ENCODE results near the gene PGAP6.
"Not testable (repeated sequence)": the region's sequence is repeated elsewhere in the genome, so short reads cannot be mapped to it uniquely, and the experiment has no call there.

PGAP6 gene

DNA sequence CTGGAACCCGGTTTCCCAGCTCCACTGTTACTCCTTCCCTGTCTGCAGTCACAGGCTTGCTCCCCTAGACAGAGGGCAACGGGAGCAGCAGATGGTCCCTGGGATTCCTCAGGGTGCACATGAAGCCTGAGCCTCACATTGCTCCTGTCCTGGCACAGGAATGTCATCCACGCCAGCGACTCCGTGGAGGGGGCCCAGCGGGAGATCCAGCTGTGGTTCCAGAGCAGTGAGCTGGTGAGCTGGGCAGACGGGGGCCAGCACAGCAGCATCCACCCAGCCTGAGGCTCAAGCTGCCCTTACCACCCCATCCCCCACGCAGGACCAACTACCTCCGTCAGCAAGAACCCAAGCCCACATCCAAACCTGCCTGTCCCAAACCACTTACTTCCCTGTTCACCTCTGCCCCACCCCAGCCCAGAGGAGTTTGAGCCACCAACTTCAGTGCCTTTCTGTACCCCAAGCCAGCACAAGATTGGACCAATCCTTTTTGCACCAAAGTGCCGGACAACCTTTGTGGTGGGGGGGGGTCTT, 18.3 kb upstream of the PGAP6 start:
- no peak for DNase-seq

DNA sequence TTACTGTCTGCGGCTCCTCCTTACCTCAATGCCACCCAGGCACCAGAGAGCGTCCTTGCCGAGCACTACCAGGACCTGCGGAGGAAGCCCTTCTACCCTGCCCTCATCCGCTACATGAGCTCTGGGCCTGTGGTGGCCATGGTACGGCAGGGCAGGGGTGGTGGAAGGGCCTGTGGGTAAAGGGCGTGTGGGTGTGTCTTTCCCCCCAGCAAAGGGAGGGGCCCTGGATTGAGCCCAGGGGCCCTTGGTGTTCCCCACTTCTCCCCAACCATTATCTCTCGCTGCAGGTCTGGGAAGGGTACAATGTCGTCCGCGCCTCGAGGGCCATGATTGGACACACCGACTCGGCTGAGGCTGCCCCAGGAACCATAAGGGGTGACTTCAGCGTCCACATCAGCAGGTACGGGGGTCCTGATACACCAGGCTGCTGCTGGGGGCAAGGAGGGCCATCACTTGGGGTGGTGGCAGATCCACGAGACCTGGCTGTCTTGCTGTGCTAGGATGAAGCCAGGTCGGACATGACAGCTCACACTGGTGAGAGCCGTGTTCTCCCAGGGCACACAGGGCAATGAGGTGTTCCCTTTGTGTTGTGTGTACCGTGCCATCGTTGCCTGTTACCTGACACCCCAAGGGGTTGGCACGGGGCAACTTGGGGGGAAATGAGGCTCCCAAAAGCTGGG, 17.7 kb upstream of the PGAP6 start:
- DNase-seq, result no peak

DNA sequence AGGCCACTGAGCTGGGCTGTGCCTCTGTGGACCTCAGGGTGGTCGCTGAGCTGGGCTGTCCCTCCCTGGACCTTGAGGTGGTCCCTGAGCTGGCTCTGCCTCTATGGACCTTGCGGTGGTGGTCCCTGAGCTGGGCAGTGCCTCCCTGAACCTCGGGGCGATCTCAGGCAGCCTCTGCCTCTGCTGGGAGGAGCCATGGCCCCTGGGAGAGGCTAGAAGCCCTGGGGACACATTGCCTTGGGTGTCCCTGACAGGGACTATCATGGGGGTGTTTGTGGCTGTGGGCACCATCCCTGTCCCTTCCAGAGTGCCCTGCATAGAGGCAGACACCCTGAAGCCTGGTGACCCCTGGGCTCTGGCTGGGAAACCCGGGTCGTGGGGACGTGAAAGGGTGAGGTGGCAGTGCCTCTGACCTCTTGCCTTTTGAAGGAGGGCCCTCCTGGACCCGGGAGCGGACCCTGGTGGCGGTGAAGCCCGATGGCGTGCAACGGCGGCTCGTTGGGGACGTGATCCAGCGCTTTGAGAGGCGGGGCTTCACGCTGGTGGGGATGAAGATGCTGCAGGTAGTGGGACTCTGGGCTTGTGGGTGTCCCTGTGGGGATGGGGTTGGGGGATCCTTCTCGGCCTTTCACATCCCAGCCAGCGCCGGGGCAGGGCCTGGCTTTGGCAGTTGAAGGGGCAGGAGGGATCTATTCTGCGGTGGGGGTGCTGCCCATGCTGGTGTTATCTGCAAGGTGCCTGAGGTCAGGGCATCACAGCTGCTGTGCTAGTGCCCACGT, 17.0 kb upstream of the PGAP6 start:
- DNase-seq, result no peak

DNA sequence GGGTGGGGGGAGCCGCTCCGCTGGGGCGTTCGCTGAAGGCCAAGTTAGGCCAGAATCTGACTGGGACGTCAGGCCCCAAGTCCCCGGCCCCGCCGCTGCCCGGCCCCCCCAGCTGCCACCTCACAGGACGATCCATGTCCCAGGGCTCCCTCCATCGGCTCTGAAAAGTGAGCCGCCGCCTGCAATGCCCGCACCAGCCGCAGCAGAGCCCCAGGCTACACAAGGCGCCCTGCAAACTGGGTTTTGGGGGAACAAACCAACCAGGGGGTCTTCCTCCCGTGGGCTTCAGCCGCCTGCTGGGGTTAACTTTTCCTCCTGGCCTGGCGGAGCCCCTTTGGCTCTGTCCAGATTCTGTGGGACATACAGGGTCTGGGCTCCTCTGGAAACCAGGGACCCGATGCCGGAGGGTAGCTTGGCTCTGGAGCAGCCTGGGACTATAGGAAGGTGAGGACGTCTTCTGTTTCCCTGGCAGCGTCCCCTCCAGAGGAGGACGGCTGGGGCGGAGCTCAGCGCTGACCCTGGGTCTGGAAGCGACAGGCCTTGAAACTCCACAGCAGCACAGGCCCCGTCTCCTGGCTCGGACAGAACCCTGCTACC, 16.1 kb upstream of the PGAP6 start:
- peak; percentile 74 for DNase-seq

DNA sequence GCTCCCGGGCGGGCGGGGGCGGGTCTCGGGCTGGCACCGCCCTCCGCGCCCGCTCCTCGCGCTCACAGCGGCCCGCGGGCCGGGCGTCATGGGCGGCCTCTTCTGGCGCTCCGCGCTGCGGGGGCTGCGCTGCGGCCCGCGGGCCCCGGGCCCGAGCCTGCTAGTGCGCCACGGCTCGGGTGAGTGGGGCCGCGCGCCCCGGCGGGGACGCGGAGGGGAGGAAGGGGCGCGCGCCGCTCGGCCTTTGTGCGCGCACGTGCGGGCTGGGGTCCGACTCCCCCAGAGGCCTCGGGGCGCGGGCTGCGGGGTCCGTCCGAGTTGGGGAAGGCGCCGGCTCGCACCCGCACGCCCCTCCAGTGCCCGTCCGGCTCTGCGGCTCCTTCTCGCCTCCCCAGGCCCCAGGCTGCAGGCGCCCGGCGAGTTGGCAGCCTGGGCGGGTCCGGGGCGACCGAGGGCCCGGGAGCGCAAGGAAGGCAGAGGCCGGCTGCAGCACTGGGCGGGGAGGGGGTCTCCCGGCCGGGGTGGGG, 15.4 kb upstream of the PGAP6 start, which contains the start of gene NME4:
Gene NME4 (plus strand): TSS at position 65 of the 527 bp plus-strand sequence. CDS start 24 bp downstream, at position 89.
- DNase-seq, result peak; percentile 19

DNA sequence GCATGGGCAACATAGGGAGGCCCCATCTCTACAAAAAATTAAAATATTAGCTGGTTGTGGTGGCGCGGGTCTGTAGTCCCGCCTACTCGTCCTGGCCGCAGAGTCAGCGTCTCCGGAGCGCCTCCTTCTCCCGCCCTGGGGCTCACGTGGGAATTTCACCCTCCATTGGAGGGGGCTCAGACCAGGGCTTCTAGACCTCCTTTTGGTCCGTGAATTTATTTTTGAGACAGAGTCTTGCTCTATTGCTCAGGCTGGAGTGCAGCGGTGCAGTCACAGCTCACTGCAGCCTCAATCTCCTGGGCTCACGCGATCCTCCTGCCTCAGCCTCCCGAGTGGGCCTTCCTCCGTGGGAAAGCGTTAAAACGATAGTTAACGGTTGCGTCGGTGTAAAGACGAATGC, 14.8 kb upstream of the PGAP6 start:
- DNase-seq, result peak; percentile 54

DNA sequence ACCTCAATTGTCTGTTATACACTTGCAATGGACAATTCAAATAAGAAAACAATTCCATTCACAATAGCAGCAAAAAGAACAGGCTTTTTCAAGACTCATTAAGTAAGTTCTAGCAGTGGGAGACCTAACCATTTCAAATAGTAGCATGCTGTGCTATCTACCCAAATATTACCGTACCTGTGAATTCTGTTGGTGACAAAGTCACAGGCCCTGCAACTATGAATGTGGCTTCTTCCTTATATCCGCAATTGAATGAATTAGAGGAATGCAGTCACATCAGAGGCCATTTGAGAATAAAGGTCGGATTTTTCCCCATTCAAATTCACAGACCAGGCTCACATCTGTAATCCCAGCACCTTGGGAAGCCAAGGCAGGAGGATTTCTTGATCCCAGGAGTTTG, 14.4 kb upstream of the PGAP6 start:
- no peak for DNase-seq

DNA sequence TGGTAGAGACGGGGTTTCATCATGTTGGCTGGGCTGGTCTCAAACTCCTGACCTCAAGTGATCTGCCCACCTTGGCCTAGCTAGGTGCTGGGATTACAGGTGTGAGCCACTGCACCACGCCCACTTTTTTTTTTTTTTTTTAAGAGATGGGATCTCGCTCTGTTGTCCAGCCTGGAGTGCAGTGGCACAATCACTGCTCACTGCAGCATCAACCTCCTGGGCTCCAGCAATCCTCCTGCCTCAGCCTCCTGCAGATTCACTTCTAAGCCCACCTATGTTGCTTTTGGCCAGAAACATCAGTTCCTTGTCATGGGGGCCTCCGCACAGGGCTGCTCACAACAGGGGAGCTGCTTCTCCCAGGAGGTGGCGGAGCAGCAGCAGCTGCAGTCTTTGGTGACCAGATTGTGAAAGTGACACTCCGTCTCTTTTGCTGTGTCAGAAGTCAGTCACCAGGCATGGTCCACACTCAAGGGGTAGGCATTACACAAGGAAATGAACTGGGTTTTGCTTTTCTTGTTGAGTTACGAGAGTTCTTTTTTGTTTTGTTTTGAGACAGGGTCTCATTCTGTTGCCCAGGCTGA, 10.8 kb upstream of the PGAP6 start:
- no peak for DNase-seq

DNA sequence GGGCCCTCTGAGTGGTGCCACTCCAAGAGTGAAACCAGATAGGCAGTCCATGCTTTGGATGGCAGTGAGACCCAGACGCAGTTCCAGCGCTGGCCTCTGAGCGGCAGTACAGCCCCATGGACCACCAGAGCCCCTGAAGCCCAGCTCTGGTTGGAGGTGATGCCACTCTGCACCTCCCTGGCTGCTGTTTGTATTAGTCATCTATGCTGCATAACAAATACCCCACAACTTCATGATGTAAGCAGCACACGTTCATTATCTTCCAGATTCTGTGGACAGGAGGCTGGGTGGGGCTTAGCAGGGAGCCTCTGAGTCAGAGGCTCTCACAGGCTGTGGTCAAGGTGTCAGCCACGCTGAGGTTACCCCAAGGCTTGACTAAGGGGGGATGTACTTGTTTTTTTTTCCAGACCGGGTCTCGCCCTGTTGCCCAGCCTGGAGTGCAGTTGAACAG, 10.1 kb upstream of the PGAP6 start:
- peak; percentile 63 for DNase-seq

DNA sequence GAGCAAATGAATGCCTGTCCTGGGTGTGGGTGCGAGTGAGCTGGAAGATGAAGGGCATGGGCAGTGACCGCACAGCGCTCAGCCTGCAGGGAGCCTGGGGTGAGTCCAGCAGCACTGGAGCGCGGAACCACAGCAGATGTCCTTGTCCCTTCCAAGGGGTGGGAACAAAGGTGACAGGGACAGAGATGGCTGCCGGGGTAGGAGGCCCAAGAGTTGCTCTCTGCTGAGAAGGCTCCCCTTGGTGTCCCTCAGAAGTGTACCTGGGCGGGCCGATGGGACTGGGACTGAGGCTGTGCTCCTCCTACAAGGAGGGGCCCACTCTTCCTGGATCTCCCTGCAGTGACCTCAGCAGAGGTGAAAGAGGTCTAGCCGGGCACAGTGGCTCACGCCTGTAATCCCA, 7.6 kb upstream of the PGAP6 start:
- DNase-seq, result no peak

DNA sequence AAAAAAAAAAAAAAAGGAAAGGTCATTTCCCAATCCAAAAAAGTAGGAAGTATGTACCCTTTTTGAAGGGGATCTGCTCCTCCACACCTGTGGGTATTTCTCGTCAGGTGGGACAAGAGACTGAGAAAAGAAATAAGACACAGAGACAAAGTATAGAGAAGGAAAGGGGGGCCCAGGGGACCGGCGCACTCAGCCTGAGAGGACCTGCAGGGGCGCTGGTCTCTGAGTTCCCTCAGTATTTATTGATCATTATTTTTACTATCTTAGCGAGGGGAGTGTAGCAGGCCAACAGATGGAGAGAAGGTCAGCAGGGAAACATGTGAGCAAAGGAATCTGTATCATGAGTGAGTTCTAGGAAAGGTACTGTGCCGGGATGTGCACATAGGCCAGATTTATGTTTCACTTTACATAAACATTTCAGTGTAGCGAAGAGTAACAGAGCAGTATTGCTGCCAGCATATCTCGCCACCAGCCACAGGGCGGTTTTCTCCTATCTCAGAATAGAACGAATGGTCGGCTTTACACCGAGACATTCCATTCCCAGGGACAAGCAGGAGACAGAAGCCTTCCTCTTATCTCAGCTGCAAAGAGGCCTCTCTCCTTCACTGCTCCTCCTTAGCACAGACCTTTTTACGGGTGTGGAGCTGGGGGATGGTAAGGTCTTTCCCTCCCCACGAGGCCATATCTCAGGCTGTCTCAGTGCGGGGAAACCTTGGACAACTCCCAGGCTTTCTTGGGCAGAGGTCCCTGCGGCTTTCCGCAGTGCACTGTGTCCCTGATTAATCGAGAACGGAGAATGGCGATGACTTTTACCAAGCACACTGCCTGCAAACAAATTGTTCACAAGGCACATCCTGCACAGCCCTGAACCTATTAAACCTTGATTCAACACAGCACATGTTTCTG, 6.2 kb upstream of the PGAP6 start:
- DNase-seq, result not testable (repeated sequence)

DNA sequence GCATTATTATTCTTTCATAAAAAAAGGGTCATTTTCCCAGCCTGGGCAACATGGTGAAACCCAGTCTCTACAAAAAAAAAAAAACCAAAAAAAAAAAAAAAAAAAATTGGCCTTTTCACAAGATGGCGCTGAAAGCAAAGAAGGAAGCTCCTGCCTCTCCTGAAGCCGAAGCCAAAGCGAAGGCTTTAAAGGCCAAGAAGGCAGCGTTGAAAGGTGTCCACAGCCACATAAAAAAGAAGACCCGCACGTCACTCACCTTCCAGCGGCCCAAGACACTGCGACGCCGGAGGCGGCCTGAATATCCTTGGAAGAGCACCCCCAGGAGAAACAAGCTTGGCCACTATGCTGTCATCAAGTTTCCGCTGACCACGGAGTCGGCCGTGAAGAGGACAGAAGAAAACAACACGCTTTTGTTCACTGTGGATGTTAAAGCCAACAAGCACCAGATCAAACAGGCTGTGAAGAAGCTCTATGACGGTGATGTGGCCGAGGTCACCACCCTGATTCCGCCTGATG, 4.9 kb upstream of the PGAP6 start:
- DNase-seq, result no peak

DNA sequence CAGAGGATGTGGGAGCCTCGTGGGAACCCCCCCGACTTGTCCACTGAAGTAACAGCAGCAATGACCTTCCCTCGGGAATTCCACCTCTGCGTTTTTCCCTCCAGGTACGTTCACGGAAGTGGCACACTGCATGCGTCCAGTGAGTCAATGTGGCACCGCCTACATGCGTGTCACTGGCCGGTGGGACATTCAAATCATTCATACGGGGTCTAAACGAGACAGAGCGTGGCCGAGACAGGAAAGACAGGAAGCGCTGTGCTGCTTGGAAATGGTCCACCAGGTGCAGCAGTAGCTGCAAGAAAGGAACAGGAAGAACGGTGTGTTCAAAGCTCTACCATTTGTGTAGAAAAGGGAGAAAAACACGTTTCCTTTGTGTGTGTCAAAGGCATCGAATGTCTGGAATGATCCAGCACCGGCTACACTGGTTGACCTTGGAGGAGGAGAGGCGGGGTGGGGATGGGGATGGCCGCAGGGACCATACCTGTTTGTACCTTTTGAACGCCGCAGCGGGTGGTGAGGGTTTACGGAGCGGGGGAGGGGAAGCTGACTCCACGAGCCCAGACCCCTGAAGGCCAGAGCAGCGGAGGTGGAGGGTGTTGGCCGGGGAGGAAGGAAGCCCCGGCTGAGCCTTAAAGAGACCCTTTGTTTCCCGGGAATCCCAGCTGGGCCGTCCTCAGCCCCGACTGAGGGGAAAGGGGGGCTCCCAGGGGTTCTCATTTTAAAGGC, 1.7 kb upstream of the PGAP6 start:
- DNase-seq, result no peak

DNA sequence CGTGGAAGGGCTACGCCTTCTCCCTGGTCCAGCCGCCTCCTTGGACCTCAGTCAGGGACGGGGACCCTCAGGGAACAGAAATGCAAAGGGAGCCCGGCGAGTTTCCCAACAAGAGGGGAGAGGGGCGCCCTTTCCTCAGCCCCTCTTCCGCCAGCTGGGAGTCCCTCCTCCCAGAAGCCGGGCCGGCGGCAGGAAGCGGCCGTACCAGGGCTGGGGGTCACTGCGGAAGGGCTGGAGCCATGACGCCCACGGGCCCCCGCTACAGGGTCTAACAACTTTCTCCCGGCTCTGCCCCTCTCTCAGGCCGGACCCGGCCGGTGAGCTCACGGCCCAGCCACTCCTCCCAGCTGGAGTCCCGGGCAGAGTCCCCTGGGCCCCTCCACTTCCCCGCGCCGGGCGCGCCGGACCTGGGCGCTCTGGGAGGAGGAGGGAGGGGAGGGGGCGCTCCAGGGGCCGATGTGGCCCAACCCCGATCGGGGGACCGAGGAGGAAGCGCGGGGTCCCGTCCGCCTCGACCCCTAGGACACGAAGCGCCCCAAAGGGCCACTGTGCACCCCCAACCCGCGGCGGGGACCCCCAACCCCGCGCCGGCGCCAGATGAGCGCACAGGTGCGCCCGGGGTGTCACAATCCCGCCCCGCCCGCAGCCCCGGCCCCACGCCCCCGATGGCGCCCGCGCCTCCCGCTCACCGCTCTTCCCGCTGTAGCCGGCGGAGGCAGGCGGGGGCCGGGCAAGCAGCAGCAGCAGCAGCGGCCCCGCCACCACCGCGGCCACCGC, 578 bp downstream of the PGAP6 start:
- no peak for DNase-seq

DNA sequence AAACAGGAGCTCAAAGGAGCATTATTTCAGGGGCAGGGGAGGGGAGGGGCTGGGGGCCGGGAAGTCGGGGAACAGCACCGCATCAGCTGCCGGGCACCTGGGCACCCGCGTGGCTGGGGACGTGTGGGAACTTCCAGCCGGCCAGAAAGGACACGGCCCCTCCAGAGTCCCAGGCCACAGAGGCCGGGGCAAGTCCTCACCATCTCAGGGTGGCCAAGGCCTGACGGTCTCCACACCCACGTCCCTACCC, 1.1 kb downstream of the PGAP6 start:
- DNase-seq, result no peak

DNA sequence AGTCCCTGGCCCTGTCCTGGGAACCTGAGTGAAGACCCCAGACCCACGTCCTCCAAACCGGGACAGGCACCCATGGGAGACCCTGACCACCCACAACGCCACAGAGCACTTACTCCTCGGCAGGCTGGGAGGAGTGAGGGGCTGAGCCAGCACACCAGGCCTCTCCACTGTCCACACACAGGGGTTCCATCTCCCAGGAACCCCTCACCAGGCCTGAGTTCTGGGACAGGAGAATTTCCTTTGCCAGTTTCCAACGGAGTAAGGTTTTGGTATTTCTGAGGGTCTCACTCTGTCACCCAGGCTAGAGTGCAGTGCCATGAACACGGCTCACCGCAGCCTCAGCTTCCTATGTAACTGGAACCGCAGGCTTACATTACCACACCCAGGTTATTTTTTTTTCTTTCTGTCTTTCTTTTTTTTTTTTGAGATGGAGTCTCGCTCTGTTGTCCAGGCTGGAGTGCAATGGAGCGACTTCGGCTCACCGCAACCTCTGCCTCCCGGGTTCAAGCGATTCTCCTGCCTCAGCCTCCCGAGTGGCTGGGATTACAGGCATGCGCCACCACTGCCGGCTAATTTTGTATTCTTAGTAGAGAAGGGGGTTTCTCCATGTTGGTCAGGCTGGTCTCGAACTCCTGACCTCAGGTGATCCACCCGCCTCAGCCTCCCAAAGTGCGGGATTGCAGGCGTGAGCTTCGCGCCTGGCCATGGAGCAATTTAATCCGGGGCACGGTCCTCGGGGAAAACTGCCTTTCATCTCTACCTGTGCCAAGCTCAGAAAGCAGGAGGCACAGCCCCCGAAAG, 1.6 kb downstream of the PGAP6 start:
- DNase-seq, result no peak

DNA sequence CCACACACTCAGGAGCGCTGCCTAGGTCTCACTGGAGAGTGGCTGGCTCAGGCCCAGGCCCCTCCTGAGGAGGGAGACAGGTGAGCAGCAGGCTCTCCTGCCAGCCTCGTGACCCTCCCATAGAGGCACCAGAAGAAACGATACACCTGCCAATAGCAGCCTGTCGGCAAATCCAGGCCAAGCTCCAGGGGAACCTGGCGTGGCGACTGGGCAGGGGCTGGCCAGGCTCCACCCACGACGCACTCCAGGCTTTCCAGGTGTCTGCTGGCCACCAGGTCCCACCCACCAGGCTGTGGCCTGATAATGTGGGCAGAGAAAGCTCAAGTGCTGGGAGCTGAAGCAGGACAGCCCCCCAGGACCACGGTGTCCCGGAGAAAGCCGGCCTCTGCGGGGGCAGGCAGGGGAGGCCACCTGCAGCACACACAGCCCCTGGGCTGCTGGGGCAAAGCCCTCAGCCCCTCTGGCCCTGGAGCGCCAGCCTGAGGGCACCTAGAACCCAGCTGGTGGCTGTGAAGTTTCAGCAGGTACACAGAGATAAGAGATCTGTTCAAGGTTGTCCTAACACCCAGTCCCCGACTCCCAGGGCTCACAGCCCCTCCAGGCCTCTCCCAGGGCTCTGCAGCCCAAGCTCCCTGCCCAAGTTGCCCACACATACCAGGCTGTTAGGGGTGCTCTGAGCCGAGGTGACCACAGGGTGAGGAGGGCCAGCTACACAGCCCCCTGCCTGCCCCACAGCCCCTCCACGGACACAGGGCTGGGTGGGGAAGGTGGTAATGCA, 2.4 kb downstream of the PGAP6 start:
- DNase-seq, result no peak

DNA sequence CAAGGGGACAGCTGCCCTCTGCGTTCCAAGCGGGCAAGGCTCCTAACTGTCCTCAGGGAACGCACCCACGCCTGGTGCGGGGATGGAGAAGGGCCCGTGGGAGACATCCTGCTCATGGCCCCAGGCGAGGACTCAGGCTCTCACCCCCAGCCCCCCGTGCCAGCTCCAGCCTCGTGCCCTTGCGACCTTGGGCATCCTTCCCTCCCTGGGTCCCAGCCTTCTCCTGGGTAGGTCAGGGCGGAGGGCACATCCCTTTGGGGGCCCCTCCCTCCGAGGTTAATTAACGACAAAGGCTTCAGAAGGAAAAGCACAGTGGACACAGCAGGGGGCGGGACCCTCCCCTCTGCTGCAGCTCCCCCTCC, 3.0 kb downstream of the PGAP6 start:
- DNase-seq, result no peak
